IPS DF 4.7 (cell line): ENCODE data around the gene CDIPT.
"Not testable (repeated sequence)": the region's sequence is repeated elsewhere in the genome, so short reads cannot be mapped to it uniquely, and the experiment has no call there.

Experiments used
- DNase-seq: peaks from one replicate; pipeline ENCODE4 v3.0.0-alpha.2; 2013; ENCODE audit warnings: low spot score; ENCODE audit errors: extremely low read depth

Gene CDIPT

GRCh38 chr16:29862884-29863668, at the start of gene CDIPT:
CDIPT (minus strand) TSS chr16:29863226; CDS start chr16:29862857, 369 bp downstream.
- peak; percentile 91 for DNase-seq

DNA sequence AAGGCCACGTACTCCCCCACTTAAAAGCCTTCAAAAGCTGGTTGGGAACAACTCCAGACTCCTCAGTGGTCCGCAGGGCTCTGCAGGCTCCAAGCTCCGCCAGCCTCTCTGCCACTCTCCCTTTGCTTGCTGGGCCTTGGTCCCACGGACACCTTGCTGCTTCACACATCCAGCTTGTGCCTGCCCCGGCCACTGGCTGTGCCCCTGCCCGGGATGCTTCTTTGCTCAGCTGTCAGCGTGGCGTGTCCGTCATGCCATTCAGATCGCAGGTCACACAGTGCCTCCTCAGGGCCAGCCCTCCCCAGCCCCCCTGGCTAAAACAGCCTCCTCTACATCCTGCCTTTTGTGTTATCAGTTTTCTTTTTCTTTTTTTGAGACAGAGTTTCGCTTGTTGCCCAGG, 49.1 kb upstream of the CDIPT start:
- DNase-seq, result no peak

DNA sequence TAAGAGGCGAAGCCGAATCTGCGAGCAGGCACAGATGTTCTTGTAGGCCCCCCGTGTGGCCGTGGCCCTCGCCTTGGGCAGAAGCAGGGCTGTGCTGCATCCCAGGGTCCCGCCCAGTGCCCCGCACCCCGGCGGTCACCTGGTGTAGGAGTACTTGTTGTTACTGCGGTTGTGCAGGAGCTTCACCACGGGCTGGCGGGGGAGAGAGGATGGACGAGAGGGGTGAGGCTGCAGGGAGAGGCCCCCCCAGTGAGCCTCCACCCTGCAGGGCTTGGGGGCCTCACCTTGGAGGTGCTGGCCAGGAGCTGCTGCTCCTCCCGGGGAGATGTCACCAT, 48.6 kb upstream of the CDIPT start:
- DNase-seq, result no peak

DNA sequence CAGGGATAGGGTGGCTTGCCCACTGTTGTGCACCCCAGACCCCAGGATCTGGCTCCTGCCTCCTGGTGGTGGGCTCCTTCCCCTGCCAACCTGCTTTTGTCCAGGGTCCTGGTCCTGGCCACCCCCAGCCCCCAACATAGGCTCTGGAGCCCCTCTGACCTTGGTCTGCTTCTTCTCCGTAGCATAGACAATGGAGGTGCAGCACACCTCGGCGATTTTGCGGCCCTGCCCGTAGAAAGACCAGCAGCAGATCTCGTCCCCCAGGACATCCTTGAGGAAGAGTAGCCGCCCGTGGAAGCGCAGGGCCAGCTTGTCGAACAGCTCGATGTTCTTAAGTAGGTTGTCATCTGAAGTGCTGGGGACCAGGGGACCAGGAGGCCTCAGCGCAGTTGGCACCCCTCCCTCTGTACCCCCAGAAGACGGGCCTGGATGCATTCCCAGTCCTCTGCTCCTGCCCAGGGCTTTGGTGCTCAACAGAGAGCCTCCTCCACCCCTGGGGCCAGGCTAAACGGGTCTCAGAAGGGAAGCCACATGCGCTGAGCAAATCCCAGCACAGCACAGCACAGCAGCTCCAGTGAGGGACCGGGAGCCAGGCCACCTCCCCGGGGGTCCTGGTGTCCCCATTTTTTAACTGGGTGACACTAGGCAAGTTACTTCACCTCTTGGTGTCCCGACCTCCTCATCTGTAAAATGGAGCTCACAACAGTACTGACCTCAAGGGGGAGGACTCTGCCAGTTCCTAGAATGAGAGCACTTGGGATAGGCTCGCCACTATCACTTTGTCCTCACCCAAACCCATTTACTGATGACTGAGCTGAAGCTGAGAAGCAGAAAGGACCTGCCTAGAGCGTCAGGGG, 48.0 kb upstream of the CDIPT start:
- no peak for DNase-seq

DNA sequence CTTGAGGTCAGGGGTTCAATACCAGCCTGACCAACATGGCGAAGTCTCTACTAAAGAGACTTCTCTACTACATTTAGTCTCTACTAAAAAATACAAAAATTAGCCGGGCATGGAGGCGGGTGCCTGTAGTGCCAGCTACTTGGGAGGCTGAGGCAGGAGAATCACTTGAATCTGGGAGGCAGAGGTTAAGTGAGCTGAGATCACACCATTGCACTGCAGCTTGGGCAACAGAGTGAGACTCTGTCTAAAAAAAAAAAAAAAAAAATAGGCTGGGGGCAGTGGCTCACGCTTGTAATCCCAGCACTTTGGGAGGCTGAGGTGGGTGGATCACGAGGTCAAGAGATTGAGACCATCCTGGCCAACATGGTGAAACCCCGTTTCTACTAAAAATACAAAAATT, 46.8 kb upstream of the CDIPT start:
- DNase-seq, result not testable (repeated sequence)

DNA sequence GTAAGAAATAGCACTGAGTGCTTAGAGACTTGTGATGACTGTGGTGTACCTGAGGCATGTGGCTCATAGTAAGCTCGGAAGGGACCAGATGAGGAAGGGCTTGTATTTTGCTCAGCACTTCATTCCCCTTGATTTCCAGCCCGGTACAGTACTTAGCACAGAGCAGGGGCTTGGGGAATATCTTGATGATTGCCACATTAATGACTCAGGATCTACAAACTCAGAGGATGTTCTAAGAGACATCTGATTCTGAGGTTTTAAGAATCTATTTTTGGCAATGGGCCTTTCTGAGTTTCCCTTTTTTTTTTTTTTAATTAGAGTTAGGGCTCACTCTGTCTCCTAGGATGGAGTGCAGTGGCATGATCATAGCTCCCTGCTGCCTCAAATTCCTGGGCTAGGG, 46.4 kb upstream of the CDIPT start:
- no peak for DNase-seq

- no peak for DNase-seq
Measured at GRCh38 chr16:29908719-29909220, 45.7 kb upstream of the CDIPT start.

GRCh38 chr16:29907973-29908372, 44.9 kb upstream of the CDIPT start:
- DNase-seq, result no peak

GRCh38 chr16:29906520-29907244, 43.7 kb upstream of the CDIPT start:
- no peak for DNase-seq

- DNase-seq, result no peak
Measured at GRCh38 chr16:29905668-29906067, 42.6 kb upstream of the CDIPT start.

GRCh38 chr16:29904947-29905346, 41.9 kb upstream of the CDIPT start:
- no peak for DNase-seq

DNA sequence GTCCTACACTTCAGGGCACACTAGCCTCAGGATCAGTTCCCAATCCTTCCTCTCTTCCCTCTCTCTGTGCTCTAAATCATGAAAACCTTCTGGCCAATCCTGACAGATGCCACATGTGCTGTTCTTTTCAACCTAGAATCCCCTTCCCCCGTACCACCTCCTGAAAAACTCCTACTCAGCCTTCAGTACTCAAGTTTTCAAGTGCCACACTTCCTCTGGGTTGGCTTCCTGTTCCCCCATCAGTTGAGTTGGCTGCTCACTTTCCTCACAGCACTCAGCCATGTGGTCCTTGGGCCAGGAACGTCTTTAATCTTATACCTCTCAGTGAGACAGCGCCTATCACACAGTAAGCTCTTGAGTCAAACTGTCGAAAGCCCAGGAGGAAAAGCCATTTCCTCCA, 40.6 kb upstream of the CDIPT start:
- DNase-seq, result no peak

- DNase-seq, result no peak
Measured at GRCh38 chr16:29901607-29901945, 38.5 kb upstream of the CDIPT start.

- DNase-seq, result no peak
Measured at GRCh38 chr16:29900888-29901606, 38.0 kb upstream of the CDIPT start.

- no peak for DNase-seq
Measured at GRCh38 chr16:29900102-29900887, 37.3 kb upstream of the CDIPT start, which contains the start of gene ASPHD1. ASPHD1 (plus strand) TSS chr16:29900488; CDS start chr16:29900972, 484 bp downstream.

- DNase-seq, result no peak
Measured at GRCh38 chr16:29899516-29900101, 36.6 kb upstream of the CDIPT start, which contains the start of gene SEZ6L2. SEZ6L2 (minus strand) TSS chr16:29899550; CDS start chr16:29899019, 531 bp downstream.

DNA sequence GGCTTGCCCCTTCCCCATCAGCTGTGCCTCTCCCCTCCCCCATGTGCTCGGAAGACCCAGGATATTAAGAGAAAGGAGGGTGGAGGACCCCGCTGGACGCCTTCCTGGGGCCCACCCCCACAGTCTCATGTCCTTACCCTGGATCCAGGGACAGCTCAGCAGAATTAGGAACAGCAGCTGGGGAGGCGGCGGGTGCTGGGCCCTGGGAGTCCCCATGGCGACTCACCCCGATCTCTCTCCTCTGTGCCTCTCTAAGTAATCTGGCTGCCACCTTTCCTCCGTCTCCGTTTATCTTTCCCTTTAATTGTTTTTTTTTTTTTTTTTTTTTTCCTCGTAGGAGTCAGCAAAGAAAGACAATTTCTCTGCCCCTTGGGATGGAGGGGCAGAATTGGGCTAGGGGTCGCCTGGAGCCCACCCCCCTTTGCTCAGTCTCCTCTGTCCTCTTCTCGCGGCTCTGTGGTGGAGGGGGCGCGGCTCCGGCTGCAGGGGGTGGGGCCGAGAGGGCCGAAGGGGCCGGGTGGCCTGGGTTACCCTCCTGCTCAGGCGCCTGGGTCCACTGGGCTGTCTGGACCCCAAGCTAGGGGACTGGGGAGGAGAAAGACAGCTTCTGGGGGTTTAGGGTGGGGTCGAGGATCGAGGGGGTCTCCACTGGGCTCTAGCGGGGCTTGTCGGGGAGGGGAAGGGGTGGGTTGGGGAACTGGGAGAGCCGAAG, 35.9 kb upstream of the CDIPT start:
- DNase-seq, result no peak

DNA sequence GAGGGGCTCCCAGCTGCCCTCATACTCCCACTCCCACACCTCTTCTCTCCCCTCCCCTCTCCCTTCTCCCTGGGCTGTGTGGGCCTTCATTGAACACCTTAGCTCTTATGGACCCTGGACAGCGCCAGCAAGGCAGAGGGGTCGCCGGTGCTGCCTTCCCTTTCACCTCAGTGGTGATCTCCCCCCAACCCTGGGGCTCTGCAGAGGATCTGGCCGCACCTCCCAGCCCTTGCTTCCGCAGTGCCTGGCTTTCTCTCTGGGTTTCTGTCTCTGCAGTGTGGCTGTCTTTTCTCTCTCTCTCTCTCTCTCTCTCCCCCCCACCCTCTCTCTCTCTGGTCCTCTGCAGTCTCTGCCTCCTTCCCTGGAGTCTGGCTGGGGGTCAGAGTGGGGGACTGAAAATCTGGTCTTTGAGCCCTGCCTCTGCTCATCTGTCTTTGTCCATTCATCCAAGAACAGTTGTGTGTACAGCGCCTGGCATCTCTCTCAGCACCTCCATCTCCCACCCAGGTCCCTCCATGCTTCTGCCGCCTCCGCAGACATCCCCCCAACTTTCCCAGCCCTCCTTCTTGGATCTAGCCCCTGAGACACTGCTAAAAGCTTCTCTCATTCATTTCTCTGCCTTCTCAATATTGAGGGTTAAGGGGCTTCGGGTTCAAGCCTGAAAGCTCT, 35.2 kb upstream of the CDIPT start:
- DNase-seq, result no peak

DNA sequence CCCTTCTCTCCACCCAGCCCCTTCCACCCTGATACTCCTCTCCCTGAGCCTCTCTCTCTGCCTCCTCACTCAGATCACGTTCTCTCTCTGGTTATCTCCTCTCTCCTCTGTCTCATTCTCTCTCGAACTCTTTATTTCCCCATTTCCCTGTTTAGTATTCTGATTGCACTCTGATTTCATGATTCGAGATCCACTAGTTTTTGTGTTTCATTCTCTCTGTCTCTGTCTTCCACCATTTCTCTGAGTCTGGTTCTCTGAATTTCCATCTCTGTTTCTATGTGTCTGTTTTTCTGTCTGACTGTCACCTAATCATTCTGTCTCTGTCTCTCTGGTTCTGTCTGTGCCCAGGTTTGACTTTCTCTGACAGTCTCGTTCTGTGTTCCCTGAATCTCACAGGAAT, 34.3 kb upstream of the CDIPT start:
- no peak for DNase-seq
